IMR-90 (cell line): ENCODE data around the gene PARP3.
A peak's percentile ranks its signal among the peaks of the same experiment; 100 is the strongest.

Experiments used
- MAZ ChIP-seq: IDR thresholded peaks from 2 replicates; pipeline ENCODE4 v1.6.1; 2012; ENCODE audit warnings: low read depth, mild to moderate bottlenecking, low read length, improper control_type of control experiment, moderate library complexity, borderline replicate concordance
- POLR2A ChIP-seq: IDR thresholded peaks from 2 replicates; pipeline ENCODE4 v1.6.1; 2012; ENCODE audit warnings: mild to moderate bottlenecking, low read depth, low read length
- RCOR1 ChIP-seq: IDR thresholded peaks from 2 replicates; pipeline ENCODE4 v1.6.1; 2012; ENCODE audit warnings: mild to moderate bottlenecking, low read length, improper control_type of control experiment; ENCODE audit not compliant: insufficient replicate concordance
- TF ChIP-seq, protein P1 (sequence below): conservative IDR thresholded peaks from 2 replicates; pipeline ENCODE4 v1.5.1; 2012; ENCODE audit warnings: mild to moderate bottlenecking, low read depth, low read length, improper control_type of control experiment

DNA sequence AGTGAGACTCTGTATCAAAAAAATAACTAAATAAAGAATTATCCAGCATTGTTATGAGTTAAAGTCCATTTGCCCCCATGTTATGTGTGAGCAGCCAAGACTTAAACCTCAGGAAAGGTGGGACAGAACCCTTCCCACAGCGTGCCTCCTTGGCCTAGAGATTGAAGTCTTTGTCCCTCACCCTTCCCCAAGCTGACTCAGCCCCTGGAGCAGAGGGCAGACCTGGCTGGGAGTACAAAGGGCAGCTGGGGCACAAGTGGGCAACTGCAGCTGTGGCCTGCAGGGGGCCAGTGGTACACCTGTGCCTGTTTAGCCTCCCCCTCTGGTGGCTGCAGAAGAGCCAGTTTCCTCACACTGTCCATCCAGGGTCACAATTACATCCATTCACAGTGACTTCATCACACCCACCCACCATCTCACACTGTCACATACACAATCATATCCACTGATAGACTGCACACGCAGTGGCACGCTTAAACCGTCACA, 40.2 kb downstream of the PARP3 start:
- TF ChIP-seq POLR2A = no peak
- no peak for TF ChIP-seq RCOR1
- TF ChIP-seq, protein P1, sequence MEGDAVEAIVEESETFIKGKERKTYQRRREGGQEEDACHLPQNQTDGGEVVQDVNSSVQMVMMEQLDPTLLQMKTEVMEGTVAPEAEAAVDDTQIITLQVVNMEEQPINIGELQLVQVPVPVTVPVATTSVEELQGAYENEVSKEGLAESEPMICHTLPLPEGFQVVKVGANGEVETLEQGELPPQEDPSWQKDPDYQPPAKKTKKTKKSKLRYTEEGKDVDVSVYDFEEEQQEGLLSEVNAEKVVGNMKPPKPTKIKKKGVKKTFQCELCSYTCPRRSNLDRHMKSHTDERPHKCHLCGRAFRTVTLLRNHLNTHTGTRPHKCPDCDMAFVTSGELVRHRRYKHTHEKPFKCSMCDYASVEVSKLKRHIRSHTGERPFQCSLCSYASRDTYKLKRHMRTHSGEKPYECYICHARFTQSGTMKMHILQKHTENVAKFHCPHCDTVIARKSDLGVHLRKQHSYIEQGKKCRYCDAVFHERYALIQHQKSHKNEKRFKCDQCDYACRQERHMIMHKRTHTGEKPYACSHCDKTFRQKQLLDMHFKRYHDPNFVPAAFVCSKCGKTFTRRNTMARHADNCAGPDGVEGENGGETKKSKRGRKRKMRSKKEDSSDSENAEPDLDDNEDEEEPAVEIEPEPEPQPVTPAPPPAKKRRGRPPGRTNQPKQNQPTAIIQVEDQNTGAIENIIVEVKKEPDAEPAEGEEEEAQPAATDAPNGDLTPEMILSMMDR = peak; percentile 41
- no peak for TF ChIP-seq MAZ
